H1 (cell line): Measurements from ENCODE around the gene PNPLA4. TPM values are rescaled to one million over a fixed set of nuclear protein-coding genes. Genes with fewer than 3 reads are reported as not detected.

Source experiments
- CTCF ChIA-PET: fragments of 300-600 bp; sonication (Branson Sonifier 250); formaldehyde crosslinking; loops from one replicate; lab custom pipeline; 2021; ENCODE audit not compliant: partially characterized antibody; lab: Charles Lee
- POLR2A ChIA-PET: fragments of 300-600 bp; sonication (Branson Sonifier 250); formaldehyde crosslinking; loops from one replicate; lab custom pipeline; 2021; ENCODE audit warnings: inconsistent platforms; ENCODE audit not compliant: partially characterized antibody; lab: Charles Lee
- DNase-seq, 2 experiments: peaks; one replicate each; pipeline versions ENCODE4 v3.0.0 to v3.0.0-alpha.2; 2010 to 2022; ENCODE audit warnings: low spot score in 2 of 2, low read depth in 1 of 2, mixed read lengths in 1 of 2
- FAIRE-seq: peaks from 2 replicates; lab custom pipeline; 2011; peaks lifted over from hg19 to GRCh38; lab: Jason Lieb, UNC
- H2AFZ ChIP-seq: 2 replicates; pipeline ENCODE4 v1.8.1; 2012; ENCODE audit warnings: low read length, inconsistent platforms
- H2AK5ac ChIP-seq: 2 replicates; pipeline ENCODE4 v1.6.1; 2013; ENCODE audit warnings: low read depth, low read length
- H2BK120ac ChIP-seq: replicated peaks from 2 replicates; pipeline ENCODE3; 2013; ENCODE audit warnings: low read depth, low read length, inconsistent platforms
- H2BK12ac ChIP-seq: 2 replicates; pipeline ENCODE4 v1.6.1; 2013; ENCODE audit warnings: low read depth, low read length
- H2BK15ac ChIP-seq: 2 replicates; pipeline ENCODE4 v1.6.1; 2013; ENCODE audit warnings: low read length
- H2BK20ac ChIP-seq: 2 replicates; pipeline ENCODE4 v1.6.1; 2013; ENCODE audit warnings: low read length
- H2BK5ac ChIP-seq: 2 replicates; pipeline ENCODE4 v1.6.1; 2013; ENCODE audit warnings: low read depth, low read length
- H3K14ac ChIP-seq: 2 replicates; pipeline ENCODE4 v1.6.1; 2013; ENCODE audit warnings: inconsistent platforms; ENCODE audit not compliant: insufficient read length
- H3K18ac ChIP-seq: 2 replicates; pipeline ENCODE4 v1.6.1; 2013; ENCODE audit warnings: low read length; ENCODE audit errors: extremely low read depth
- H3K23ac ChIP-seq: 2 replicates; pipeline ENCODE4 v1.6.1; 2013; ENCODE audit warnings: inconsistent platforms; ENCODE audit not compliant: insufficient read length
- H3K23me2 ChIP-seq: 2 replicates; pipeline ENCODE4 v1.6.1; 2013; ENCODE audit warnings: low read depth, low read length
- H3K27ac ChIP-seq: 2 replicates; pipeline ENCODE4 v1.6.1; 2011; ENCODE audit warnings: low read depth, low read length, inconsistent platforms
- H3K27me3 ChIP-seq, 4 experiments: replicated peaks in 1 of 4; 1 replicate in 1 of 4; 2 replicates in 3 of 4; pipeline versions ENCODE4 v1.6.1 to v1.8.1; 2011 to 2013; ENCODE audit warnings: low read length in 3 of 4, mild to moderate bottlenecking in 3 of 4, inconsistent platforms in 2 of 4, mixed read lengths in 2 of 4, moderate library complexity in 1 of 4; ENCODE audit not compliant: control insufficient read depth in 3 of 4, insufficient read depth in 3 of 4; ENCODE audit errors: extremely low read depth in 1 of 4
- H3K36me3 ChIP-seq, 4 experiments: 2 replicates each; pipeline versions ENCODE4 v1.6.1 to v1.8.1; 2011 to 2013; ENCODE audit warnings: mild to moderate bottlenecking in 4 of 4, low read length in 3 of 4, moderate library complexity in 2 of 4, control low read depth in 1 of 4, inconsistent platforms in 1 of 4; ENCODE audit not compliant: insufficient read depth in 4 of 4, control insufficient read depth in 2 of 4
- H3K4ac ChIP-seq: replicated peaks from 2 replicates; pipeline ENCODE3; 2013; ENCODE audit warnings: low read length, low read depth, mixed read lengths, inconsistent platforms; ENCODE audit not compliant: insufficient read length
- H3K4me1 ChIP-seq, 4 experiments: replicated peaks in 1 of 4; 1 replicate in 1 of 4; 2 replicates in 3 of 4; pipeline versions ENCODE4 v1.6.1 to v1.8.1; 2011 to 2013; ENCODE audit warnings: low read length in 3 of 4, inconsistent platforms in 2 of 4, mixed read lengths in 1 of 4; ENCODE audit not compliant: insufficient read depth in 4 of 4, control insufficient read depth in 3 of 4
- H3K4me2 ChIP-seq, 2 experiments: 2 replicates each; pipeline versions ENCODE4 v1.6.1 to v1.8.1; 2011 to 2013; ENCODE audit warnings: low read depth in 2 of 2, low read length in 2 of 2, control low read depth in 1 of 2, inconsistent platforms in 1 of 2, mild to moderate bottlenecking in 1 of 2; ENCODE audit not compliant: insufficient read depth in 1 of 2
- H3K4me3 ChIP-seq, 4 experiments: fragments of 200-600, 300-600 bp in 1 of 4; sonication (generic), shearing (Covaris generic), sonication (Bioruptor Twin) in 1 of 4; 2 replicates each; pipeline versions ENCODE4 v1.5.1 to v1.8.1; 2011 to 2016; ENCODE audit warnings: low read length in 4 of 4, low read depth in 3 of 4, control low read depth in 2 of 4, inconsistent platforms in 2 of 4, mild to moderate bottlenecking in 2 of 4, mixed read lengths in 1 of 4, moderate library complexity in 1 of 4; ENCODE audit not compliant: insufficient read depth in 2 of 4; ENCODE audit errors: extremely low read depth in 1 of 4
- H3K56ac ChIP-seq: replicated peaks from 2 replicates; pipeline ENCODE3; 2013; ENCODE audit warnings: low read depth, mild to moderate bottlenecking, mixed read lengths, low read length, inconsistent platforms; ENCODE audit not compliant: insufficient read length
- H3K79me1 ChIP-seq: 2 replicates; pipeline ENCODE4 v1.6.1; 2013; ENCODE audit warnings: low read depth, low read length, control low read depth
- H3K79me2 ChIP-seq, 2 experiments: 2 replicates each; pipeline versions ENCODE4 v1.6.1 to v1.8.1; 2012 to 2013; ENCODE audit warnings: low read length in 2 of 2, mild to moderate bottlenecking in 2 of 2, inconsistent platforms in 1 of 2; ENCODE audit not compliant: insufficient read depth in 2 of 2, control insufficient read depth in 1 of 2
- H3K9ac ChIP-seq, 4 experiments: replicated peaks in 1 of 4; 1 replicate in 1 of 4; 2 replicates in 3 of 4; pipeline versions ENCODE4 v1.6.1 to v1.8.1; 2011 to 2013; ENCODE audit warnings: low read depth in 3 of 4, low read length in 3 of 4, control low read depth in 2 of 4, mild to moderate bottlenecking in 2 of 4, moderate library complexity in 2 of 4, inconsistent platforms in 1 of 4; ENCODE audit errors: extremely low read depth in 1 of 4
- H3K9me3 ChIP-seq, 2 experiments: 2 replicates each; pipeline versions ENCODE4 v1.6.1 to v1.8.1; 2012 to 2013; ENCODE audit warnings: mild to moderate bottlenecking in 2 of 2, moderate library complexity in 2 of 2, control low read depth in 1 of 2, inconsistent platforms in 1 of 2, low read depth in 1 of 2, low read length in 1 of 2, mixed read lengths in 1 of 2; ENCODE audit not compliant: insufficient read depth in 2 of 2
- H4K20me1 ChIP-seq, 2 experiments: replicated peaks in 1 of 2; 2 replicates each; pipeline versions ENCODE3 to v1.8.1; 2011 to 2013; ENCODE audit warnings: inconsistent platforms in 2 of 2, low read length in 2 of 2, mild to moderate bottlenecking in 1 of 2; ENCODE audit not compliant: insufficient read depth in 2 of 2, control insufficient read depth in 1 of 2
- H4K5ac ChIP-seq: 2 replicates; pipeline ENCODE4 v1.6.1; 2013; ENCODE audit warnings: low read length, low read depth, mixed read lengths, inconsistent platforms; ENCODE audit not compliant: insufficient read length
- H4K8ac ChIP-seq: 2 replicates; pipeline ENCODE4 v1.8.0; 2013; ENCODE audit warnings: mild to moderate bottlenecking, moderate library complexity, low read length, inconsistent platforms; ENCODE audit not compliant: insufficient read depth; ENCODE audit errors: extremely low read depth
- H4K91ac ChIP-seq: replicated peaks from 2 replicates; pipeline ENCODE3; 2013; ENCODE audit warnings: low read length, mixed read lengths, inconsistent platforms; ENCODE audit not compliant: insufficient read length
- BACH1 ChIP-seq: IDR thresholded peaks from 2 replicates; pipeline ENCODE4 v1.6.1; 2012; ENCODE audit warnings: low read length, improper control_type of control experiment
- CEBPB ChIP-seq: IDR thresholded peaks from 2 replicates; pipeline ENCODE4 v1.6.1; 2012; ENCODE audit warnings: low read depth, low read length
- CHD2 ChIP-seq: IDR thresholded peaks from 2 replicates; pipeline ENCODE4 v1.6.1; 2012; ENCODE audit warnings: low read length, improper control_type of control experiment
- CREB1 ChIP-seq: IDR thresholded peaks from 2 replicates; pipeline ENCODE4 v1.6.1; 2012; ENCODE audit warnings: inconsistent platforms
- SP4 ChIP-seq: IDR thresholded peaks from 2 replicates; pipeline ENCODE4 v1.6.1; 2012; ENCODE audit warnings: low read length, inconsistent platforms
- TBP ChIP-seq: IDR thresholded peaks from 2 replicates; pipeline ENCODE4 v1.6.1; 2011; ENCODE audit warnings: low read depth, low read length, improper control_type of control experiment
- WGBS, 2 experiments: shearing (Covaris generic) in 1 of 2; methylation state at CpG; one replicate each; pipeline versions ENCODE4 v1.1.6 to v1.1.7; 2013 to 2015; ENCODE audit warnings: low lambda C conversion rate in 2 of 2, mixed read lengths in 2 of 2, inconsistent platforms in 1 of 2, low coverage in 1 of 2, missing lambda C conversion rate in 1 of 2; ENCODE audit not compliant: insufficient replicate concordance in 2 of 2, insufficient coverage in 1 of 2, insufficient read length in 1 of 2; ENCODE audit errors: extremely low coverage in 1 of 2, missing lambda C conversion rate in 1 of 2; 5-methylcytosine and 5-hydroxymethylcytosine counted together
- polyA plus RNA-seq, 7 experiments: library from polyadenylated mRNA; depleted of rRNA in 3 of 7; stranded (reverse) in 5 of 7; unstranded in 2 of 7; fragments of >200 nt in 5 of 7; fragments of 200-250 nt in 2 of 7; gene quantifications; 1 replicate in 5 of 7; 2 replicates in 1 of 7; 4 replicates in 1 of 7; pipeline versions ENCODE4 v1.2.1 to v1.2.3, GENCODE V29; 2011 to 2013; ENCODE audit warnings: missing spikeins in 2 of 7, mixed read lengths in 2 of 7
- total RNA-seq: library from RNA; stranded (reverse); fragmentation: NEBNext Ultra II Directional; extraction: Animal tissue kit (Norgen Biotek cat#: 25700); gene quantifications from 2 replicates; pipeline ENCODE4 v1.2.1, GENCODE V29; 2021

Gene PNPLA4
- total and polyA plus RNA-seq, 2 of the 8 experiments (the other 6 are each of a cell fraction or from before 2014, with no cell fraction given) = 14.3 to 18.2 TPM

GRCh38 chrX:7970428-7970827 is 43.2 kb upstream of the PNPLA4 start (continued):
- no peak for TF ChIP-seq CEBPB

DNA sequence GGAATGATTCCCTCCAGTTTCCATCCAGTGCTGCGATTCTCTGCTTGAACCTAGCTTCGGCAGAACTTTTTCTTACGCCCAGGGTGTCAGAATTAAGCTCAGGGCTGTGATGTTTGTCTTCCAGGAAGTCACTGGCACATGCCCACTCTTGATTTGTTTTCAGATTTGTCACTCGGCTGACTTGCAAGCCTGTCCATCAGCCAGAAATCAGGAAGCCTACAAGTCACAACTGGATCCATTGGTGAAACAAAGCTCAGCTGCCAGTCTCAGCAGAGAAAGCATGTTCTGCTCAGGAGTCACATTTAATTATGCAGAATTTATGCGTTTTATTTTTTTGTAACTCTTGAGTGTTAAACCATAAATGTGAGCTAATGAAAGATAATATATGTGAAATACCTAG is 38.2 kb upstream of the PNPLA4 start:
- H3K56ac ChIP-seq = no peak overlapping the region
- no peak overlapping the region for H3K4me2 ChIP-seq
- no peaks in the 10 kb centered on the region for H3K27me3 ChIP-seq
- H3K23me2 ChIP-seq = no peaks in the 10 kb centered on the region
- FAIRE-seq (no peak), DNase-seq (no peak)
- no peak overlapping the region for H3K4me3 ChIP-seq
- no peak overlapping the region for H4K5ac ChIP-seq
- no peaks in the 10 kb centered on the region for H3K9me3 ChIP-seq
- no peak overlapping the region for H3K18ac ChIP-seq
- H4K91ac ChIP-seq = no peak overlapping the region
- no peaks in the 10 kb centered on the region for H3K36me3 ChIP-seq
- 92% methylated on average over 4 of the region's 5 CpGs; no CpG with 5 or more reads in 1 of the 2 experiments for WGBS, 2 experiments
- H3K79me2 ChIP-seq = no peaks in the 10 kb centered on the region
- no peak overlapping the region for H4K8ac ChIP-seq
- H3K27ac ChIP-seq = no peak overlapping the region
- no peak overlapping the region for H2AFZ ChIP-seq
- no peak overlapping the region for H3K23ac ChIP-seq
- H3K79me1 ChIP-seq = no peaks in the 10 kb centered on the region
- H3K9ac ChIP-seq = no peak overlapping the region
- H2BK15ac ChIP-seq = no peak overlapping the region
- H2BK20ac ChIP-seq = no peak overlapping the region
- H2BK120ac ChIP-seq = no peak overlapping the region
- no peak overlapping the region for H2AK5ac ChIP-seq
- no peaks in the 10 kb centered on the region for H4K20me1 ChIP-seq
- H3K14ac ChIP-seq = no peak overlapping the region
- no peak overlapping the region for H3K4ac ChIP-seq
- H2BK12ac ChIP-seq = no peak overlapping the region
- ChIA-PET CTCF (no interaction called here), POLR2A (no interaction called here)
- H2BK5ac ChIP-seq = no peak overlapping the region
- no peaks in the 10 kb centered on the region for H3K4me1 ChIP-seq
- TF ChIP-seq CHD2 = no peak
- no peak for TF ChIP-seq CREB1
- no peak for TF ChIP-seq BACH1
- TF ChIP-seq TBP = no peak
- TF ChIP-seq SP4 = no peak
